HUES64 (cell line): ENCODE results near the gene MYCBPAP.

Experiments used
- H3K27ac ChIP-seq: 2 replicates; pipeline ENCODE4 v1.7.0; 2013; ENCODE audit warnings: low read depth, low read length, inconsistent platforms
- H3K27me3 ChIP-seq: 2 replicates; pipeline ENCODE4 v1.6.1; 2013; ENCODE audit warnings: mild to moderate bottlenecking, low read length; ENCODE audit not compliant: insufficient read depth
- H3K36me3 ChIP-seq: 2 replicates; pipeline ENCODE4 v1.6.1; 2013; ENCODE audit warnings: mild to moderate bottlenecking, low read length; ENCODE audit not compliant: insufficient read depth
- H3K4me1 ChIP-seq: 2 replicates; pipeline ENCODE4 v1.6.1; 2013; ENCODE audit warnings: mild to moderate bottlenecking, low read length, moderate library complexity; ENCODE audit not compliant: insufficient read depth
- H3K4me3 ChIP-seq: 2 replicates; pipeline ENCODE4 v1.5.1; 2013; ENCODE audit warnings: mild to moderate bottlenecking, low read length, moderate library complexity
- H3K9ac ChIP-seq: 2 replicates; pipeline ENCODE4 v1.6.1; 2013; ENCODE audit warnings: mild to moderate bottlenecking, low read depth, low read length
- H3K9me3 ChIP-seq: 2 replicates; pipeline ENCODE4 v1.6.1; 2013; ENCODE audit warnings: low read depth, low read length; ENCODE audit not compliant: insufficient read depth
- WGBS: fragments of 150-250, 120-280 bp; methylation state at CpG from one replicate; pipeline ENCODE4 v1.1.7; 2013; ENCODE audit warnings: missing lambda C conversion rate; 5-methylcytosine and 5-hydroxymethylcytosine counted together

MYCBPAP gene

DNA sequence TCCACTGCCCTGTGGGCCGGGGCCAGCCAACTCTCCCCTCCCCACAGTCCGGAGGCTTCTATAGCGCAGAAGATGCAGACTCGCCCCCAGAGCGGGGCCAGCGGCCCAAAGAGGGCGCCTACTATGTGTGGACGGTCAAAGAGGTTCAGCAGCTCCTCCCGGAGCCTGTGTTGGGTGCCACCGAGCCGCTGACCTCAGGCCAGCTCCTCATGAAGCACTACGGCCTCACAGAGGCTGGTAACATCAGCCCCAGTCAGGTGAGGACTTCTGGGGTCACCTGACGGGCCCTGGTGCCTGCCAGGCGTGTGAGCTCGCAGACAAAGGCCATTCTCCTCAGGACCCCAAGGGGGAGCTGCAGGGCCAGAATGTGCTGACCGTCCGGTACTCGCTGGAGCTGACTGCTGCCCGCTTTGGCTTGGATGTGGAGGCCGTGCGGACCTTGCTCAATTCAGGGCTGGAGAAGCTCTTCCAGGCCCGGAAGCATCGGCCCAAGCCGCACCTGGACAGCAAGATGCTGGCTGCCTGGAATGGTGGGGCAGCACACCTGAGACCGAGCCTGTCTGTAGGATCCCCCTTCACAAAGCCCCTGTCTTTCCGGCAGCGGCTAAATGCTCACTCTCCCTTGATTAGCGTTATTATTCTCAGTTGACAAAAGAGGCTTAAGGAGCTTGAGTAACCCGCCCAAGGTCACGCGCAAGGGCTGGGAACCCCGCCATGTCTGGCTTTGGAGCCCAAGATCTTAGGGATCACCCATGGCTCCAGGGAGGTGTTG is 42.6 kb downstream of the MYCBPAP start:
- H3K27ac ChIP-seq, result no peak overlapping the region
- no peak overlapping the region for H3K4me3 ChIP-seq
- H3K4me1 ChIP-seq, result peaks cover 5% of the 10 kb centered on the region
- no peaks in the 10 kb centered on the region for H3K27me3 ChIP-seq
- no peaks in the 10 kb centered on the region for H3K36me3 ChIP-seq
- H3K9ac ChIP-seq, result no peak overlapping the region
- no peaks in the 10 kb centered on the region for H3K9me3 ChIP-seq
- 54% methylated on average over 32 of the region's 32 CpGs for WGBS

DNA sequence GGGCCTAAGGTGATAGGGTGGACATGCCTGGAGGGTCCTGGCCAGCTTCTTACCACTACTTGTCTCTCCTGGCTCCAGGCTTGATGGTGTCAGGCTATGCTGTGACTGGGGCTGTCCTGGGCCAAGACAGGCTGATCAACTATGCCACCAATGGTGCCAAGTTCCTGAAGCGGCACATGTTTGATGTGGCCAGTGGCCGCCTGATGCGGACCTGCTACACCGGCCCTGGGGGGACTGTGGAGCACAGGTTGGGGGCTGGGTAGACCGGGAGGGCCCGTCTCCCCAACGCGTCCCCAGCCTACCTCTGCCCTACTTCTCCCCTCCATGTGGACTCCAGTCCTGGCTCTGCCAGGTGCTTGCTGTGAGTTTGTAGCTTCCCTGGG is 43.2 kb downstream of the MYCBPAP start:
- no peak overlapping the region for H3K4me3 ChIP-seq
- peaks cover 5% of the 10 kb centered on the region for H3K4me1 ChIP-seq
- WGBS, result 97% methylated on average over 8 of the region's 8 CpGs
- H3K36me3 ChIP-seq, result no peaks in the 10 kb centered on the region
- H3K27me3 ChIP-seq, result no peaks in the 10 kb centered on the region
- H3K27ac ChIP-seq, result no peak overlapping the region
- no peak overlapping the region for H3K9ac ChIP-seq
- H3K9me3 ChIP-seq, result no peaks in the 10 kb centered on the region

DNA sequence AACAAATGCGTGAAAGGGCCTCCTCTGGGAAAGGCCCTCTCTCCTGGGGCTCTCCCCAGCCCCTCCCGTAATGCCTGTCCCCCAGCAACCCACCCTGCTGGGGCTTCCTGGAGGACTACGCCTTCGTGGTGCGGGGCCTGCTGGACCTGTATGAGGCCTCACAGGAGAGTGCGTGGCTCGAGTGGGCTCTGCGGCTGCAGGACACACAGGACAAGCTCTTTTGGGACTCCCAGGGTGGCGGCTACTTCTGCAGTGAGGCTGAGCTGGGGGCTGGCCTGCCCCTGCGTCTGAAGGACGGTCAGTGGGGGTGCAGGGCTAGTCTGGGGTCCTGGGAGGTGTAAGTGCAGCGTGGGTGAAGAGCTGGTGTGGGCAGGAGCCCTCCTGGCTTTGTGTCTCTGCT is 43.6 kb downstream of the MYCBPAP start:
- Histone ChIP-seq H3K27ac (no peak overlapping the region), H3K9ac (no peak overlapping the region), H3K9me3 (no peaks in the 10 kb centered on the region), H3K4me1 (peaks cover 5% of the 10 kb centered on the region), H3K4me3 (no peak overlapping the region), H3K36me3 (no peaks in the 10 kb centered on the region), H3K27me3 (peaks cover 4% of the 10 kb centered on the region)
- WGBS, result 92% methylated on average over 12 of the region's 12 CpGs

DNA sequence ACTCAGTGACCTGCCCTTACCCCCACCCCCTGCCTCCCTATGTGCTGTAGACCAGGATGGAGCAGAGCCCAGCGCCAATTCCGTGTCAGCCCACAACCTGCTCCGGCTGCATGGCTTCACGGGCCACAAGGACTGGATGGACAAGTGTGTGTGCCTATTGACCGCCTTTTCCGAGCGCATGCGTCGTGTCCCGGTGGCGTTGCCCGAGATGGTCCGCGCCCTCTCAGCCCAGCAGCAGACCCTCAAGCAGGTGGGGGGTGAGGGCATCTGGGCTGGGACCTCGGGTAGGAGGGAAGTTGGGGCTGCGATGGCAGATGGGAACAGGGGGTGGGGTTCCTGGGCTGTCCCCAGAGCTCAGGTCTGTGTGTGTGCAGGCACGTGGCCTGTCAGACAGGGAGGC is 46.0 kb downstream of the MYCBPAP start:
- Histone ChIP-seq H3K4me3 (no peak overlapping the region), H3K9ac (no peak overlapping the region), H3K9me3 (no peaks in the 10 kb centered on the region), H3K27me3 (peaks cover 27% of the 10 kb centered on the region), H3K4me1 (no peaks in the 10 kb centered on the region), H3K36me3 (no peaks in the 10 kb centered on the region), H3K27ac (no peak overlapping the region)
- 92% methylated on average over 17 of the region's 17 CpGs for WGBS

- Histone ChIP-seq H3K9ac (no peak overlapping the region), H3K27ac (no peak overlapping the region)
- WGBS, result 84% methylated on average over 5 of the region's 5 CpGs
These were observed 48.6 kb downstream of the MYCBPAP start for GRCh38 chr17:50556803-50557202.

GRCh38 chr17:50557630-50558029 is 49.4 kb downstream of the MYCBPAP start:
- H3K27ac ChIP-seq, result no peak overlapping the region
- no peak overlapping the region for H3K4me3 ChIP-seq
- H3K36me3 ChIP-seq, result no peaks in the 10 kb centered on the region
- peaks cover 6% of the 10 kb centered on the region for H3K4me1 ChIP-seq
- peaks cover 50% of the 10 kb centered on the region for H3K27me3 ChIP-seq
- no peak overlapping the region for H3K9ac ChIP-seq
- WGBS, result 78% methylated on average over 4 of the region's 4 CpGs
- H3K9me3 ChIP-seq, result no peaks in the 10 kb centered on the region

More at GRCh38 chr17:50556803-50557202, 48.6 kb downstream of the MYCBPAP start:
- Histone ChIP-seq H3K4me3 (no peak overlapping the region), H3K4me1 (no peaks in the 10 kb centered on the region), H3K9me3 (no peaks in the 10 kb centered on the region), H3K27me3 (peaks cover 41% of the 10 kb centered on the region), H3K36me3 (no peaks in the 10 kb centered on the region)

- 56% methylated on average over 4 of the region's 4 CpGs for WGBS
- no peaks in the 10 kb centered on the region for H3K9me3 ChIP-seq
- H3K4me1 ChIP-seq, result peaks cover 10% of the 10 kb centered on the region
- no peak overlapping the region for H3K27ac ChIP-seq
- H3K27me3 ChIP-seq, result peaks cover 54% of the 10 kb centered on the region
- no peak overlapping the region for H3K9ac ChIP-seq
- H3K36me3 ChIP-seq, result no peaks in the 10 kb centered on the region
- no peak overlapping the region for H3K4me3 ChIP-seq
These were observed 49.9 kb downstream of the MYCBPAP start for GRCh38 chr17:50558091-50558490.

GRCh38 chr17:50558581-50558940 is 50.3 kb downstream of the MYCBPAP start:
- Histone ChIP-seq H3K27me3 (peaks cover 59% of the 10 kb centered on the region), H3K9ac (no peak overlapping the region), H3K27ac (no peak overlapping the region), H3K36me3 (no peaks in the 10 kb centered on the region), H3K4me1 (peaks cover 11% of the 10 kb centered on the region), H3K4me3 (peak overlapping the region; percentile 59), H3K9me3 (no peaks in the 10 kb centered on the region)
- WGBS, result 4% methylated on average over 18 of the region's 18 CpGs

- Histone ChIP-seq H3K27me3 (peaks cover 64% of the 10 kb centered on the region), H3K4me1 (peaks cover 15% of the 10 kb centered on the region), H3K4me3 (peak overlapping the region; percentile 59), H3K9ac (no peak overlapping the region), H3K36me3 (no peaks in the 10 kb centered on the region), H3K9me3 (no peaks in the 10 kb centered on the region), H3K27ac (no peak overlapping the region)
- WGBS, result under 1% methylated on average over 55 of the region's 55 CpGs
These were observed 50.8 kb downstream of the MYCBPAP start for GRCh38 chr17:50558941-50559614.

DNA sequence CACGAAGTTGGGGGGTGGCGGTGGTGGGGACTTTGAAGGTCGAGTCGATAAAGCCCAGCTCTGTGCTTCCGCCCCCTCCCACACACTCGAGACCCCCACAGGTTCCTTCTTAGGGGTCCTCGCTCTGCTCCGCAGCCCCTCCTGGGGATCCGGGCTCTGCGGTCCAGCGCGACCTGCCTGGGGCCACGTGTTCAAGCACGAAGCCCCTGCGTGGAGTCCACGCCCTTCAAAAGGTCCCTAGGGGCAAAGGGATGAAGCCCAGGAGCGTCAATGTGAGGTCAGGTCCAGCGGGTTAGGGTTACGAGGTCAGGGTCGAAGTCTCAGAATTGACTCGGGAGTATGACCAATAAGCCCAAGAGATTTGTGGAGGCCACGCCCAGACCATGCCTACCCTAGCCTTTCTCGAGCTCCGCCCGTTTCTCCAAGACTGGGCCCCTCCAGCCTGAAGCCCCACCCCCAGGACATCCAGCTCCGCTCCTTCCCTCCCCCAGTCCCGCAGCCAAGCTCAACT is 51.5 kb downstream of the MYCBPAP start:
- no peaks in the 10 kb centered on the region for H3K36me3 ChIP-seq
- peak overlapping the region; percentile 59 for H3K4me3 ChIP-seq
- peaks cover 16% of the 10 kb centered on the region for H3K4me1 ChIP-seq
- WGBS, result 1% methylated on average over 26 of the region's 27 CpGs
- H3K27me3 ChIP-seq, result peaks cover 71% of the 10 kb centered on the region
- H3K9me3 ChIP-seq, result no peaks in the 10 kb centered on the region
- H3K27ac ChIP-seq, result peak overlapping the region; percentile 74; the same call in 1 of the 2 replicates
- H3K9ac ChIP-seq, result no peak overlapping the region

GRCh38 chr17:50560185-50560824 is 52.1 kb downstream of the MYCBPAP start, which contains the start of gene CACNA1G:
CACNA1G (plus strand) TSS chr17:50560715; CDS start chr17:50561460, 745 bp downstream.
- peaks cover 16% of the 10 kb centered on the region for H3K4me1 ChIP-seq
- peaks cover 77% of the 10 kb centered on the region for H3K27me3 ChIP-seq
- H3K9me3 ChIP-seq, result no peaks in the 10 kb centered on the region
- H3K9ac ChIP-seq, result 0 out of 2 replicates have a peak within 1 kb of the TSS, but pooled peaks have one; percentile 44
- under 1% methylated on average over 56 of the region's 56 CpGs for WGBS
- peak within 1 kb of the TSS; percentile 74; the same call in 1 of the 2 replicates for H3K27ac ChIP-seq
- H3K36me3 ChIP-seq, result no peaks in the 10 kb centered on the region
- peak within 1 kb of the TSS; percentile 59 for H3K4me3 ChIP-seq
